Lung microvascular endothelial cell (primary cell): Measurements from ENCODE around the gene KRTAP4-1. TPM values are rescaled to one million over a fixed set of nuclear protein-coding genes. Genes with fewer than 3 reads are reported as not detected.

Experiments used
- total RNA-seq: library from RNA; depleted of rRNA; stranded (reverse); fragments of >200 nt; gene quantifications from 2 replicates; pipeline ENCODE4 v1.2.1, GENCODE V29; 2014

The KRTAP4-1 gene
- total RNA-seq, 1 donor from 2014 or later: not detected

Other genes with a start within 250 kb of the KRTAP4-1 start
- under 0.01 and 1.6 TPM in 2 replicates for gene KRT23, start 247.3 kb downstream of the KRTAP4-1 start, total RNA-seq
- not detected in 2 replicates for gene KRT39, start 218.0 kb downstream of the KRTAP4-1 start, total RNA-seq
- gene KRT40, start 200.6 kb downstream of the KRTAP4-1 start, total RNA-seq: not detected in 2 replicates
- gene KRTAP3-3, start 190.7 kb downstream of the KRTAP4-1 start, total RNA-seq: not detected in 2 replicates
- gene KRTAP3-2, start 185.0 kb downstream of the KRTAP4-1 start, total RNA-seq: not detected in 2 replicates
- not detected in 2 replicates for gene KRTAP3-1, start 175.8 kb downstream of the KRTAP4-1 start, total RNA-seq
- gene KRTAP1-5, start 157.7 kb downstream of the KRTAP4-1 start, total RNA-seq: not detected in 2 replicates
- not detected in 2 replicates for gene KRTAP1-4, start 154.7 kb downstream of the KRTAP4-1 start, total RNA-seq
- not detected in 2 replicates for gene KRTAP1-3, start 150.0 kb downstream of the KRTAP4-1 start, total RNA-seq
- gene KRTAP1-1, start 143.5 kb downstream of the KRTAP4-1 start, total RNA-seq: not detected in 2 replicates
- gene KRTAP2-1, start 137.6 kb downstream of the KRTAP4-1 start, total RNA-seq: not detected in 2 replicates
- gene KRTAP2-2, start 129.7 kb downstream of the KRTAP4-1 start, total RNA-seq: not detected in 2 replicates
- not detected in 2 replicates for gene KRTAP2-3, start 124.8 kb downstream of the KRTAP4-1 start, total RNA-seq
- gene KRTAP2-4, start 119.0 kb downstream of the KRTAP4-1 start, total RNA-seq: not detected in 2 replicates
- not detected in 2 replicates for gene KRTAP4-7, start 100.8 kb downstream of the KRTAP4-1 start, total RNA-seq
- gene KRTAP4-8, start 86.8 kb downstream of the KRTAP4-1 start, total RNA-seq: not detected in 2 replicates
- gene KRTAP4-16, start 82.7 kb downstream of the KRTAP4-1 start, total RNA-seq: not detected in 2 replicates
- gene KRTAP4-9, start 79.5 kb downstream of the KRTAP4-1 start, total RNA-seq: not detected in 2 replicates
- gene KRTAP4-11, start 66.5 kb downstream of the KRTAP4-1 start, total RNA-seq: not detected in 2 replicates
- not detected in 2 replicates for gene KRTAP4-12, start 60.7 kb downstream of the KRTAP4-1 start, total RNA-seq
- not detected in 2 replicates for gene KRTAP4-6, start 44.4 kb downstream of the KRTAP4-1 start, total RNA-seq
- gene KRTAP4-5, start 35.1 kb downstream of the KRTAP4-1 start, total RNA-seq: not detected in 2 replicates
- gene KRTAP4-4, start 24.2 kb downstream of the KRTAP4-1 start, total RNA-seq: not detected in 2 replicates
- not detected in 2 replicates for gene KRTAP4-3, start 16.7 kb downstream of the KRTAP4-1 start, total RNA-seq
- not detected in 2 replicates for gene KRTAP4-2, start 6.7 kb downstream of the KRTAP4-1 start, total RNA-seq
- not detected in 2 replicates for gene KRTAP9-1, start 5.0 kb upstream of the KRTAP4-1 start, total RNA-seq
- not detected in 2 replicates for gene KRTAP9-2, start 41.7 kb upstream of the KRTAP4-1 start, total RNA-seq
- gene KRTAP9-3, start 47.5 kb upstream of the KRTAP4-1 start, total RNA-seq: not detected in 2 replicates
- not detected in 2 replicates for gene KRTAP9-8, start 53.1 kb upstream of the KRTAP4-1 start, total RNA-seq
- gene KRTAP9-4, start 64.8 kb upstream of the KRTAP4-1 start, total RNA-seq: not detected in 2 replicates
- not detected in 2 replicates for gene KRTAP9-9, start 70.5 kb upstream of the KRTAP4-1 start, total RNA-seq
- not detected in 2 replicates for gene KRTAP9-6, start 80.5 kb upstream of the KRTAP4-1 start, total RNA-seq
- gene KRTAP9-7, start 90.8 kb upstream of the KRTAP4-1 start, total RNA-seq: not detected in 2 replicates
- not detected in 2 replicates for gene KRTAP29-1, start 117.9 kb upstream of the KRTAP4-1 start, total RNA-seq
- gene KRTAP16-1, start 124.4 kb upstream of the KRTAP4-1 start, total RNA-seq: not detected in 2 replicates
- not detected in 2 replicates for gene KRTAP17-1, start 130.8 kb upstream of the KRTAP4-1 start, total RNA-seq
- gene KRT33A, start 165.9 kb upstream of the KRTAP4-1 start, total RNA-seq: not detected in 2 replicates
- not detected in 2 replicates for gene KRT33B, start 184.9 kb upstream of the KRTAP4-1 start, total RNA-seq
- gene KRT34, start 197.4 kb upstream of the KRTAP4-1 start, total RNA-seq: not detected in 2 replicates
- not detected in 2 replicates for gene KRT31, start 212.7 kb upstream of the KRTAP4-1 start, total RNA-seq
- not detected in 2 replicates for gene KRT37, start 239.7 kb upstream of the KRTAP4-1 start, total RNA-seq